ENCODE measurements around the gene NANOS2.

GRCh38 chr19:45953676-45954075 lies 39.1 kb upstream of the NANOS2 start:
- TF ChIP-seq POLR2A (IDR thresholded peaks at IDR 0.05) (no peak), CTCF (IDR thresholded peaks at IDR 0.05) (no peak), EP300 (IDR thresholded peaks at IDR 0.05) (no peak)
